ENCODE measurements around the gene TPRG1. TPM values are rescaled to one million over a fixed set of nuclear protein-coding genes. Genes with fewer than 3 reads are reported as not detected.

Gene TPRG1
- total RNA-seq, 1 donor from 2014 or later: 0.71 TPM

- H3K4me1 Mint-ChIP-seq: peaks cover 3% of the 10 kb centered on the region
- H3K36me3 Mint-ChIP-seq: no peaks in the 10 kb centered on the region
- no peak overlapping the region for H3K4me3 Mint-ChIP-seq
- no peak overlapping the region for H3K4me2 ChIP-seq
- no peaks in the 10 kb centered on the region for H3K9me3 ChIP-seq (ENCODE audit: low read depth)
- no peaks in the 10 kb centered on the region for H3K4me1 ChIP-seq
- H3K27ac ChIP-seq: no peak overlapping the region
- H3K27me3 ChIP-seq: no peaks in the 10 kb centered on the region
- no peak overlapping the region for H3K27ac Mint-ChIP-seq
- H3K79me2 ChIP-seq (ENCODE audit: low read depth): no peaks in the 10 kb centered on the region
- H3K9ac ChIP-seq: no peak overlapping the region
- H4K20me1 ChIP-seq (ENCODE audit: low read depth): no peaks in the 10 kb centered on the region
- DNase-seq (ENCODE audit: low spot score): no peak
- H3F3A ChIP-seq (ENCODE audit: low read depth): no peaks in the 10 kb centered on the region
- no peaks in the 10 kb centered on the region for H3K9me3 Mint-ChIP-seq
- no peak overlapping the region for H3K4me3 ChIP-seq
- peak overlapping the region; percentile 57 for H2AFZ ChIP-seq (replicated peaks)
- TF ChIP-seq CTCF (IDR thresholded peaks at IDR 0.05) (no peak), EZH2phosphoT487 (IDR thresholded peaks at IDR 0.05) (no peak)
- no peaks in the 10 kb centered on the region for H3K27me3 Mint-ChIP-seq (ENCODE audit: insufficient read depth, low read depth)
- H3K36me3 ChIP-seq: no peaks in the 10 kb centered on the region
Observed at GRCh38 chr3:189229196-189229828, 57.5 kb downstream of the TPRG1 start.

GRCh38 chr3:189232790-189233189, 61.0 kb downstream of the TPRG1 start:
- H3K79me2 ChIP-seq (ENCODE audit: low read depth): no peaks in the 10 kb centered on the region
- Mint-ChIP-seq H3K4me3 (no peak overlapping the region), H3K4me1 (peaks cover 3% of the 10 kb centered on the region), H3K9me3 (no peaks in the 10 kb centered on the region), H3K27me3 (ENCODE audit: insufficient read depth, low read depth) (no peaks in the 10 kb centered on the region), H3K27ac (no peak overlapping the region), H3K36me3 (no peaks in the 10 kb centered on the region)
- H3K4me1 ChIP-seq: no peaks in the 10 kb centered on the region
- H3K27ac ChIP-seq: no peak overlapping the region
- H2AFZ ChIP-seq (replicated peaks): no peak overlapping the region
- no peak overlapping the region for H3K4me3 ChIP-seq
- no peaks in the 10 kb centered on the region for H3F3A ChIP-seq (ENCODE audit: low read depth)
- no peak for DNase-seq (ENCODE audit: low spot score)
- H3K9me3 ChIP-seq (ENCODE audit: low read depth): no peaks in the 10 kb centered on the region
- no peaks in the 10 kb centered on the region for H3K27me3 ChIP-seq
- H3K4me2 ChIP-seq: no peak overlapping the region
- H3K9ac ChIP-seq: no peak overlapping the region
- TF ChIP-seq EZH2phosphoT487 (IDR thresholded peaks at IDR 0.05): no peak
- no peak for TF ChIP-seq EZH2 (IDR thresholded peaks at IDR 0.05)
- TF ChIP-seq CTCF (IDR thresholded peaks at IDR 0.05): no peak
- no peaks in the 10 kb centered on the region for H4K20me1 ChIP-seq (ENCODE audit: low read depth)
- no peaks in the 10 kb centered on the region for H3K36me3 ChIP-seq

GRCh38 chr3:189233225-189233858, 61.6 kb downstream of the TPRG1 start:
- no peak overlapping the region for H3K4me3 Mint-ChIP-seq
- Histone ChIP-seq H2AFZ (replicated peaks) (no peak overlapping the region), H3K27me3 (no peaks in the 10 kb centered on the region), H3K9ac (no peak overlapping the region), H4K20me1 (ENCODE audit: low read depth) (no peaks in the 10 kb centered on the region), H3K4me3 (no peak overlapping the region), H3K27ac (no peak overlapping the region), H3K79me2 (ENCODE audit: low read depth) (no peaks in the 10 kb centered on the region), H3F3A (ENCODE audit: low read depth) (no peaks in the 10 kb centered on the region), H3K36me3 (no peaks in the 10 kb centered on the region), H3K9me3 (ENCODE audit: low read depth) (no peaks in the 10 kb centered on the region), H3K4me1 (no peaks in the 10 kb centered on the region), H3K4me2 (no peak overlapping the region)
- peaks cover 3% of the 10 kb centered on the region for H3K4me1 Mint-ChIP-seq
- no peaks in the 10 kb centered on the region for H3K27me3 Mint-ChIP-seq (ENCODE audit: insufficient read depth, low read depth)
- no peaks in the 10 kb centered on the region for H3K9me3 Mint-ChIP-seq
- H3K27ac Mint-ChIP-seq: no peak overlapping the region
- peak; percentile 75 for DNase-seq (ENCODE audit: low spot score)
- TF ChIP-seq CTCF (IDR thresholded peaks at IDR 0.05) (peak; percentile 78), EZH2phosphoT487 (IDR thresholded peaks at IDR 0.05) (no peak)
- H3K36me3 Mint-ChIP-seq: no peaks in the 10 kb centered on the region

All from neural progenitor cell (in vitro differentiated cells).